Measurements from ENCODE around the gene CDC27. TPM values are rescaled to one million over a fixed set of nuclear protein-coding genes. Genes with fewer than 3 reads are reported as not detected.

CDC27 gene
- polyA plus RNA-seq, 3 donors from 2014 or later = 50.3 to 98.5 (median 71.1) TPM

DNA sequence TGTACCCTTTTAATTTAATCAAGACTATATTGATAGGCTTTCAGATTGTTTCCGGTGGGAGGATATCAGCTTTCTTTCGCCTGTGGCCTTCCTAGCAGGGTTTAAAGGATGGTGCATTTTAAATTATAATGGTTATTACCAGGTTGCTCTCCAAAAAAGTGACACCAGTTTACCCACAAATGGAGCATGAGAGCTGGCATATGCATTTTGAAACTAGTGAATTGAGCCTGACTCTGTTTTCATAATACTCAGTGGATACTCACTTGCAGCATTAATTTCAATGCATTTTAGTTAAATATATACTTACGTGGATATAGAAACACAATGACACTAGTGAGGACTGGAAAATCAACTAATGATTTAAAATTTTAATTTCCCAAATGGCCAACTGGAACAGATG, 25.8 kb upstream of the CDC27 start:
- Mint-ChIP-seq H3K27ac (no peak overlapping the region), H3K36me3 (no peaks in the 10 kb centered on the region), H3K9me3 (no peaks in the 10 kb centered on the region), H3K4me1 (peaks cover 33 to 40% of the 10 kb centered on the region in 2 donors), H3K4me3 (no peak overlapping the region), H3K27me3 (ENCODE audit: low read depth in 3 of 3) (peaks cover 0 to 4% (median 3%) of the 10 kb centered on the region in 3 donors)
- no peak for DNase-seq

DNA sequence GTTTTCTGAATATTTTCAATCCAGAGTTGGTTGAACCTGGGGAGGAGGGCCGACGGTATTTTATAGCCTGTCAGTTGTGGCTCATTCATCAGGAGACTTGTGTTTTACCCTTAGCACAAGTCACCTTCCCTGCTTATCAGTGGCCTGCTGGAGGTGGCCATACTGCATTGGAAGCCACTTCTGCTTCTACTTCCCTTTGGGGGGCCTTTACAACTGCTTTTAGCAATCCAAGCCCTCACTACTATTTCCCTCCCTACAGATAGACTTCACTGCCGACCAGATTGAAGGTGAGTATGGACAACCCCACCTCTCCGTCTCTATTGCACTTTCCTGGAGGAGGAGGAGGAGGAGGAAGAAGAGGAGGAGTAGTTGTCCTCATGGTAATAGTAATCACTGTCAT, 24.4 kb upstream of the CDC27 start:
- no peak for DNase-seq
- no peaks in the 10 kb centered on the region for H3K36me3 Mint-ChIP-seq
- no peaks in the 10 kb centered on the region for H3K9me3 Mint-ChIP-seq
- no peak overlapping the region for H3K27ac Mint-ChIP-seq
- peaks cover 20 to 26% of the 10 kb centered on the region in 2 donors for H3K4me1 Mint-ChIP-seq
- no peak overlapping the region for H3K4me3 Mint-ChIP-seq
- peaks cover 0 to 4% (median 3%) of the 10 kb centered on the region in 3 donors for H3K27me3 Mint-ChIP-seq (ENCODE audit: low read depth in 3 of 3)

DNA sequence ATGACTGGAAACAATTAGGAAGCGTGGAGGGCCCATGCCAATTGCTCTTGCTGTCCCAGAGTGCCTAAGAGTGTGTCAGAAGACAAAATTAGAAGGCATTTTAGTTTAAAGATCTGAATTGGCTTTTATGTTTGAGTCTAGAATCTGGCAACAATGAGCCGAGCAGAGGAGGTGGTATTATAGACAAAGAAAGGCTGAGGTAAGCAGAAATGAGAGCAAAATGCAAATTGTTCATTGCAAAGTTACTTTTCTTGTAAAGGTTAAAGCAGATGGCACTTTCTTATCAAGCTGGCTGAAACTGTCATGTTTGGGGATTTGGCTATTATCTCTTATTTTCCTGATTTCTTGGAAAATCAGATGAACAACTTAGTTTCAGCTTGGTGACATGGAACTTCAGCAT, 23.4 kb upstream of the CDC27 start:
- H3K9me3 Mint-ChIP-seq = no peaks in the 10 kb centered on the region
- H3K4me3 Mint-ChIP-seq = no peak overlapping the region
- peaks cover 0 to 4% (median 3%) of the 10 kb centered on the region in 3 donors for H3K27me3 Mint-ChIP-seq (ENCODE audit: low read depth in 3 of 3)
- H3K4me1 Mint-ChIP-seq = peaks cover 10 to 15% of the 10 kb centered on the region in 2 donors
- no peak overlapping the region for H3K27ac Mint-ChIP-seq
- DNase-seq = no peak
- no peaks in the 10 kb centered on the region for H3K36me3 Mint-ChIP-seq

DNA sequence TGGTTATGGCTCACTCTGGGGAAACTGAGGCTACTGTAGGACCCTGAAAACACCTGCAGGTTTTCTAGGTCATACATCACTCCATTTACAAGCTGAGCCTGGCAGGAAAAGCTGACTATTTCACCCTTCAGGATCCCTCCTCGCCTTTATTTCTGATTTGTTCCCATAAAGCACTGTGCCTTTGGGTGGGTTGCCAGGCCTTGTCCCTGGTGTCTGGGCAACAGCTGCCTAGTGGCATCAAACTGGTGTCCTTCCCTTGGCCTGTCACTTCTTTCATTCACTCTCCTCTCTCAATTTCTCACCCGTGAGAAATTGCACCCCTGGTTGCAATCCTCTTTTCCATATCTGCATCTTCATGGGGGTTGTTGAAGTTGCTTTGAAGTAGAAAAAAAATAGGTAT, 21.7 kb upstream of the CDC27 start:
- no peaks in the 10 kb centered on the region for H3K36me3 Mint-ChIP-seq
- H3K4me1 Mint-ChIP-seq = peaks cover 4 to 8% of the 10 kb centered on the region in 2 donors
- H3K4me3 Mint-ChIP-seq = no peak overlapping the region
- H3K9me3 Mint-ChIP-seq = no peaks in the 10 kb centered on the region
- no peak overlapping the region for H3K27ac Mint-ChIP-seq
- H3K27me3 Mint-ChIP-seq (ENCODE audit: low read depth in 3 of 3) = peaks cover 0 to 4% (median 3%) of the 10 kb centered on the region in 3 donors
- DNase-seq = no peak

DNA sequence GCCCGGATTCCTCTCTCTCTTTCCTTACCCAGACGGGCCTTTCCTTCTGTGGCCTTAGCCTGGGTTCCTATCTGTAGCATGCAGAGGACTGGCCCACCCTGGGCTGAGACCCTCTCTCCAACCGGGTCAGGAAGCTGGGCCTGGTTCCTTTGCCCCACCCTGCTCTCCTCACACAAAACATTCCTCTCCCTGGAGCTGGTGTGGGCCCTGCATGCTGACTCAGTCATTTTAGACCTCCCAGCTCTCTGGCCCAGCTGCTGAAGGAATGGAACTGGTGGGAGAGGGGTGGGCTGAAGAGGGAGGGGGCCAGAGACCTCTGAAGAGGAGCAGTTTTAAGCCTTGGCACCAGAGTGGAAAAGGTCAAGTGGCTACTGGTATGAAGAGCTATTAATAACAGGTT, 21.0 kb upstream of the CDC27 start:
- Mint-ChIP-seq H3K36me3 (no peaks in the 10 kb centered on the region), H3K27me3 (ENCODE audit: low read depth in 3 of 3) (peaks cover 0 to 5% (median 4%) of the 10 kb centered on the region in 3 donors), H3K4me3 (no peak overlapping the region), H3K4me1 (peaks cover 10 to 15% of the 10 kb centered on the region in 2 donors), H3K27ac (no peak overlapping the region), H3K9me3 (no peaks in the 10 kb centered on the region)
- no peak for DNase-seq

DNA sequence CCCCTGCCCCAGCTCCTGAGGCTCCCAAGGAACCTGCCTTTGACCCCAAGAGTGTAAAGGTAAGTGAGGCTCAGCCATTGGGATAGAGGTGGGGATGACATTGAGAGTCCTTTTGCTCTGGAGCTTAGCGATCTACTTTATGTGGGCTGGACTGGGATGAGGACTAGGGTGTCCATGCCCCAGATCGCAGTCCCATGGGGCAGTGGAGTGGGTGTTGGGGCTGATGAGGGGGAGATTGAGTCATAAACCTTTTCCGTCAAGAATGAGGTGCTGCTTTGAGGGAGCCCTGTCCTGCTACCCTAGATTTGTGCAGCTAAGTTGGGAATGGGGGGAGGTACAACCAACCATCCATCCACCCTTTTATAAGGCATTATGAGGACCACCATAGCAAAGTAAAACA, 20.4 kb upstream of the CDC27 start:
- Mint-ChIP-seq H3K27me3 (ENCODE audit: low read depth in 3 of 3) (peaks cover 0 to 5% (median 4%) of the 10 kb centered on the region in 3 donors), H3K27ac (peak overlapping the region in 1 of 6 donors; percentile 65), H3K4me3 (no peak overlapping the region), H3K36me3 (no peaks in the 10 kb centered on the region), H3K4me1 (peaks cover 17 to 21% of the 10 kb centered on the region in 2 donors), H3K9me3 (no peaks in the 10 kb centered on the region)
- DNase-seq = no peak

DNA sequence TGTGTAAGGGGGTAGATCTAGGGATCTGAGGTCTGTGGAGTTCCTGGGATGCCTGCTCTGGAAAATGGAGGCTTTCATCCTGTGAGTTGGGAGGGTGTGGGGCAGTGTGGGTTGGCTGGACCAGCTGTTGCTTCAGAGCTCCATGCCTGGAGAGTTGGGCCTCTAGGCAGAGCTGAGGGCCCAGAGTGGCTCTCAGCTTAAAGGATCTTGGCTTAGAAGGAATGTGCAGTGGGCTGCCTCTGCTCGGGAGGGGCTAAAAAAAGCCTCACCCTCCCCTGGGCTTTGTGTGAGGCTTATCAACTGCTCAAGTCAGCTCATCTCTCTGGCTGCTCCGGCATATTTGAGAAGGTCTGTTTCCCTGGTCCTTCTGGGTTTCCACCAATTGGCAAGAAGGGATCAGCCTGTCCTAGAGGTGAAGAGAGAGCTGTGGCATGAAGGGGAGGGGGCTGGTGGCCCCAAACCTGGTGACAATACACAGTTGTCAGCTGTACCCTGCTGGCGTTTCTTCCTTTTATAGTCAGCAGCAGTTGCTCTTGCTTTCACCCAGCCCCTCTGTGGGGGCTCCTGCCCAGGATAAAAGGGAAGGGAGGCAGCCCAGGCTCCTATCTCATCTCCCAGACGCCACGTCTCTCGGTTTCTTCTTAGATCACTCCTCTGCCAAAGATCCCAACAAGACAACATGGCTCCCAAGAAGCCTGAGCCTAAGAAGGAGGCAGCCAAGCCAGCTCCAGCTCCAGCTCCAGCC, 19.8 kb upstream of the CDC27 start, which contains the start of gene MYL4:
Gene MYL4 (plus strand): TSS at position 605 of the 745 bp plus-strand sequence. CDS start 75 bp downstream, at position 680.
- H3K27me3 Mint-ChIP-seq (ENCODE audit: low read depth in 3 of 3) = peaks cover 0 to 5% (median 4%) of the 10 kb centered on the region in 3 donors
- H3K27ac Mint-ChIP-seq = peak within 1 kb of the TSS in 2 of 6 donors; percentile 21 to 65
- DNase-seq = no peak
- no peak within 1 kb of the TSS for H3K4me3 Mint-ChIP-seq
- no peaks in the 10 kb centered on the region for H3K36me3 Mint-ChIP-seq
- H3K9me3 Mint-ChIP-seq = no peaks in the 10 kb centered on the region
- H3K4me1 Mint-ChIP-seq = peaks cover 22 to 26% of the 10 kb centered on the region in 2 donors

DNA sequence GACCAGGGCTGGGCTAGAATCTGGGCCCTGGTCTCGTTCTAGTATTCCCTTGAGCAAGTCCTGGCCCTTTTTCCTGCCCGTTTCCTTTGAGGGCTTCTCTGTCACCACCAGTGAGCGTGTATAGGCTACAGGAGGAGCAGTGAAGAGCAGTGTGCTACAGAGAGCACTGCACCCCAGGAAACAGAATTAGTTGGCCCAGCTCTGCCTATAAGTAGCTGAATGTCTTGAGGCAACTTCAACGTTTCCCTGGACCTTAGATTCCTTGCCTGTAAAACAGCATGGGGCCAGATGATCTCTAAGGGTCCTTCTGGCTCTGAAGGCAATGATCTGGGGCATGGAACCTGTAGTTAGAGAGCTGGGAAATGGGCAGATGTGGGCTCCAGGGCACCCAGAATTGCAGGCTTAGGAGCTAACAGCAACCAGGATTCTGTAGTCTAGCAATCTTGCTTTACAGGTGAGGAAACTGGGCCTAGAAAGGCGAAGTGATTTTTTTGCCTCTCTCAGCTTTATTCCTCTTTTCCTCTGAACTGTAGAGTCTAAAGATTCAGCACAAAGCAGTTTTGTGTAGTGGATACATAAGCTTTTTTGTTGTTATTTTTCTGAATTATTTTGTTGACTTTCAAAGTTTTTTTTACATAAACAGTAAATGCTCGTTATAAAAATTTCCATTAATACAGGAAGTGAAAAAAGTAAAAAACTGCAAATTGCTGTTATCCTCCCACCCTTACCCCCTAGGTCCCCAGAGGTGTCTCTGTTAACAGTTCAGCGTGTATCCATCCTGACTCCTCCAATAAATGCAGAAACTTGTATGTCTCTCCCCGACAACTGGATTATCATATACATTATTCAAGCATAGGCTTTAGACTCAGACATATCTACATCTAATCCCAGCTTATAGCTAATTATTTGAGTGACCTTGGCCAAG, 18.3 kb upstream of the CDC27 start:
- peaks cover 28 to 34% of the 10 kb centered on the region in 2 donors for H3K4me1 Mint-ChIP-seq
- no peaks in the 10 kb centered on the region for H3K36me3 Mint-ChIP-seq
- no peaks in the 10 kb centered on the region for H3K9me3 Mint-ChIP-seq
- no peak for DNase-seq
- no peak overlapping the region for H3K27ac Mint-ChIP-seq
- H3K27me3 Mint-ChIP-seq (ENCODE audit: low read depth in 3 of 3) = peaks cover 0 to 5% (median 1%) of the 10 kb centered on the region in 3 donors
- no peak overlapping the region for H3K4me3 Mint-ChIP-seq

DNA sequence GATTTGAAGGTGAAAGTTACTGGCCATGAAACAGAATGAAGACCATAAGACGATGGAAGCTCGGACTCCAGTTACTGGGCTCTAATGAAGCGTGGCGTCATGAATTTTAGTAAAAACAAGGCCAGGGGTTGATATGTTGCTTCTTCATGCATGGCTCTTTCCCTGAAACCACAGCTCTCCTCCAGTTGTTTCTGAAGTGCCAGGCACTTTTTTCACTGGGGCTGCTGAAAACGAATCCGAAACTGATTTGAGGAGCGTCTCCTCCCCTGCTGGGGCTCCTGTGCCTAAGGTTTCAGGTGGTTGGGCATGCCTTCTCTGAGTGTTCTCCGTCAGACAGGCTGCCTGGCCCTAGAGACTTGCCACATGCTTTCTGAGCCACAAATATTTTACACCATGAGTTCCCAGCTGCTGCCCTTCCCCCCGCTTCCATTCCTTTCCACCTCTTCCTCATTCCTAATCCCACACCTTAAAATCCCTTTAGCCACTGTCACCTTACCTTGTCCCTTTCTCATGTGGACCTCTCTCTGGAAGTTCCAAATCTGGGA, 16.4 kb upstream of the CDC27 start:
- Mint-ChIP-seq H3K4me1 (peaks cover 28 to 34% of the 10 kb centered on the region in 2 donors), H3K27ac (peak overlapping the region; percentile 77 to 95 (median 90)), H3K27me3 (ENCODE audit: low read depth in 3 of 3) (peaks cover 0 to 2% (median 1%) of the 10 kb centered on the region in 3 donors), H3K4me3 (peak overlapping the region; percentile 59 to 68 (median 67)), H3K36me3 (no peaks in the 10 kb centered on the region), H3K9me3 (no peaks in the 10 kb centered on the region)
- peak; percentile 51 to 59 (median 54) for DNase-seq

DNA sequence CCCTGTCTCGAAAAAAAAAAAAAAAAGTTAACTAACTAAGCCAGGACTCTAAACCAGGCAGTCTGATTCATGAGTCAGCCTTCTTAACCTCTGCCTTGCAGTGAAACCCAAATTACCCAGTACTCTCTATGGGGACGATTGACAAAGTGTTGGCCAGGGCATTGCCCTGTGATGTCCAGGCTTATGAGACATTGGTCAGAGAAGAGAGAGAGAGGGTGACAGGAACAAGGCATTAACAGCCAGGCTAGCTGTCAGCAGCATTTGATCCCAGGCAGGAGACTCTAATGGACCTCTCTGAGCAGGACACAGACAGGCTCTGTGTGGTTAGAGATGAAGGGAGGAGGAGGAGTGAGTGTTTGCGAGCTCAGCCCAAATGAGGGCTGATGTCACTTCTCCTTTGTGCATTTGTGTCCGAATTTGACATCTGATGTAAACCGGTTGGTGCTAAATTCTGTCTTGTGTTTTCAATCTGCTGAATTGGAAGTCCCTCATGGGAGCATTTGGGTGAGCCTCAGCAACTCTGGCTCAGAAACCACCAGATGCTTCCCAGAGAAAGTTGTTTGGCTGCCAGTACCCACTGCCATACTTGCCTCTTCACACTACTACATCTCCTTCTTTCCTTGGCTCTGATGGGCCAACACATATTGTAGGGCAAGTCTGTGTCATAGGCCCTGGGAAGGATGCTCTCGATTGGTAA, 15.8 kb upstream of the CDC27 start:
- H3K27me3 Mint-ChIP-seq (ENCODE audit: low read depth in 3 of 3) = peaks cover 0 to 2% (median 2%) of the 10 kb centered on the region in 3 donors
- H3K27ac Mint-ChIP-seq = peak overlapping the region; percentile 77 to 95 (median 90)
- H3K36me3 Mint-ChIP-seq = no peaks in the 10 kb centered on the region
- no peaks in the 10 kb centered on the region for H3K9me3 Mint-ChIP-seq
- peaks cover 28 to 34% of the 10 kb centered on the region in 2 donors for H3K4me1 Mint-ChIP-seq
- peak overlapping the region; percentile 59 to 68 (median 67) for H3K4me3 Mint-ChIP-seq
- peak; percentile 35 to 45 (median 40) for DNase-seq

DNA sequence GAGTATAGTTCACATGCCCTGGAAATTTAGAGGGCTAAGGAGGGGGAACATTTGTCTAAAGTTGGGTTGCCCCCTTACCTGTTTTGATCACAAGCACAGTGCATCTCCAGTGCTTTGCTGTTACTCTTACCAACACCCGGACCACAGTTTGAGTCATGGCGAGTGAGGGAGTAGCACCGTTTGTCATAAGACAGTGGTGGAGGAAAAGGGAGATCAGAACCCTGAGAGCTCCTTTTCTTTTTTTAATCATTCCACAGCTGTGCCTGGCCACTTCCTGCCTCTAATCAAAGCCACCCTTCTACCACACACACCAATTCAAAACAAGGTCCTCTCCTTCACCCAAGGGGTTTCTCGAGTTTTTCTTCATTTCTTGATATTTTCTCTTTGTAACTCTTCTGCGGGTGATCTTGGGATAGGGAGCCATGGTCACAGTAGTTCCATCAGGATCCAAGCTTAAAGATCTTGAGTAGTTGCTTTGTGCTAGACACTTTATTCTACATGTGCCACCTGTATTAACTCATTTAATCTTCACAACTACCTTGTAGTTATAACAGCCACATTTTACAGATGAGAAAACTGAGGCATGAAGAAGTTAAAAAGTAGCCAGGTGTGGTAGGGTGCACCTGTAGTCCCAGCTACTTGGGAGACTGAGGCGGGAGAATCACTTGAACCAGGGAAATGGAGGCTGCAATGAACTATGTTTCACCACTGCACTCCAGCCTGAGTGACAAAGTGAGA, 15.1 kb upstream of the CDC27 start:
- no peaks in the 10 kb centered on the region for H3K36me3 Mint-ChIP-seq
- peak overlapping the region; percentile 59 to 68 (median 67) for H3K4me3 Mint-ChIP-seq
- H3K27me3 Mint-ChIP-seq (ENCODE audit: low read depth in 3 of 3) = peaks cover 0 to 4% (median 2%) of the 10 kb centered on the region in 3 donors
- no peaks in the 10 kb centered on the region for H3K9me3 Mint-ChIP-seq
- peak; percentile 45 to 54 (median 50) for DNase-seq
- H3K27ac Mint-ChIP-seq = peak overlapping the region; percentile 77 to 95 (median 90)
- peaks cover 28 to 34% of the 10 kb centered on the region in 2 donors for H3K4me1 Mint-ChIP-seq

DNA sequence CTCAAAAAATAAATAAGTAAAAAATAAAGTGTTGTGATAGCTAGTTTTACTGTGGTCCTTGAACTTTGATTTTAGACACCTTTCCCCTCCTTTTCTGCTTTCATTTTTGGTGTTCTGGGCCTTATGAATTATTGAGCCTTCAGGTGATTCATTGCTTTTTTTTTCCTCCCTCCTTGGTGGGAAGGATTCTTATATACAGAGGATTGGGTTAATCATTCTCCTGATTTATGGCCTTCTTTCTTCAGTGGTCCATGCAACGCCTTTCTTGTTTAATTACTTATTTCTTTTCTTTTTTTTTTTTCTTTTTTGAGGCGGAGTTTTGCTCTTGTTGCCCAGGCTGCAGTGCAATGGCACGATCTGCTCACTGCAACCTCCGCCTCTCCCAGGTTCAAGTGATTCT, 12.1 kb upstream of the CDC27 start:
- Mint-ChIP-seq H3K27ac (peak overlapping the region in 1 of 6 donors; percentile 82), H3K4me3 (no peak overlapping the region), H3K27me3 (ENCODE audit: low read depth in 3 of 3) (peaks cover 0 to 4% (median 2%) of the 10 kb centered on the region in 3 donors), H3K36me3 (no peaks in the 10 kb centered on the region), H3K4me1 (peaks cover 27 to 30% of the 10 kb centered on the region in 2 donors), H3K9me3 (no peaks in the 10 kb centered on the region)
- no peak for DNase-seq
